Fibroblast of villous mesenchyme (primary cell): ENCODE results near the gene SGO2. TPM values are rescaled to one million over a fixed set of nuclear protein-coding genes. Genes with fewer than 3 reads are reported as not detected.
A peak's percentile ranks its signal among the peaks of the same experiment; 100 is the strongest.

Experiments
- DNase-seq: peaks from one replicate; pipeline ENCODE4 v3.0.0-alpha.2; 2010; ENCODE audit warnings: low read depth
- H3K4me3 ChIP-seq: 2 replicates; pipeline ENCODE4 v1.5.1; 2011; ENCODE audit warnings: low read depth, mild to moderate bottlenecking, low read length
- total RNA-seq: library from RNA; depleted of rRNA; stranded (reverse); fragments of >200 nt; gene quantifications from 2 replicates; pipeline ENCODE4 v1.2.3, GENCODE V29; 2012
- TF ChIP-seq, protein P1 (sequence below): IDR thresholded peaks from 2 replicates; pipeline ENCODE4 v1.5.1; 2012; ENCODE audit warnings: low read depth, mild to moderate bottlenecking, low read length; ENCODE audit not compliant: insufficient read depth

SGO2 gene
- total RNA-seq, 1 donor, result 12.1 TPM

DNA sequence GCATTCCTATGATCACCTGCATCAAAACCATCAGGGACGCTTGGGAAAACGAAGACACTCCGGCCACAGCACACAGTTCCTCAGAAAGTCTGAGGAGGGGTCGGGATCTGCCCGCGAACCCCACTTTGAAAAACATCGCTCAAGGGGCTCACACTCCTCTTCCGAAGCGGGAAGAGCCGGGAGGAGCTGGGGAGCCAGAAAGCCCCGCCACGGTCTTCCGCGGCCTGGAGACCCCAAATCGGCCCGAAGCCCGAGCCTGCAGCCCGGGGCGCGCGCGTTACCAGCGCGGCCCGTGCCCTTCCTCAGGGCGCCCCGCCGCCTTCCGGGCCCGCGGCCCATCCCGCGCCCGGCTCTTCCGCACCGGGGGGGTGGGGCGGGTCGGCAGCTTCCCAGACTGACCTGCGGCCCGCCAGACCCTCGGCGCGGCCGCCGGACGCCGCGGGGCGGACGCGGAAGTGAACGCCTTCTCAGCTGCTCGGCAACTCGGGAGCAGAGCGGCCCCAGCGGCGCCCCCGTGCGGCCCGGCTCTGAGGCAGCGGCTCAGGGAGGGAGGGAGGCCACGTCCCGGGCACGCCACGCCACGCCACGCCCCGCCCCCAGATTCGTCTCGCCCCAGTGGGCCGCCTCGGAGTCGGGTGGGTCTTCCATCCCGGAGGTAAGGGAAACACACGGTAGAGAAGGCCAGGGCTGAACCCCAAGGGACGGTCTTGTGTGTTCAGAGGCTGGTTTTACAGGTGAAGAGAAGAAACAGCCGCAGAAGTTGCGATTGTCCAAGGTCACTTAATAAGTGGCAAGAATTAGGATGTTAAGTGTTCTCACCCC is 16.2 kb upstream of the SGO2 start, which contains the start of gene KCTD18:
Gene KCTD18 (minus strand): TSS at position 457 of the 822 bp plus-strand sequence. CDS start 3,052 bp downstream, outside the sequence.
- TF ChIP-seq, protein P1, sequence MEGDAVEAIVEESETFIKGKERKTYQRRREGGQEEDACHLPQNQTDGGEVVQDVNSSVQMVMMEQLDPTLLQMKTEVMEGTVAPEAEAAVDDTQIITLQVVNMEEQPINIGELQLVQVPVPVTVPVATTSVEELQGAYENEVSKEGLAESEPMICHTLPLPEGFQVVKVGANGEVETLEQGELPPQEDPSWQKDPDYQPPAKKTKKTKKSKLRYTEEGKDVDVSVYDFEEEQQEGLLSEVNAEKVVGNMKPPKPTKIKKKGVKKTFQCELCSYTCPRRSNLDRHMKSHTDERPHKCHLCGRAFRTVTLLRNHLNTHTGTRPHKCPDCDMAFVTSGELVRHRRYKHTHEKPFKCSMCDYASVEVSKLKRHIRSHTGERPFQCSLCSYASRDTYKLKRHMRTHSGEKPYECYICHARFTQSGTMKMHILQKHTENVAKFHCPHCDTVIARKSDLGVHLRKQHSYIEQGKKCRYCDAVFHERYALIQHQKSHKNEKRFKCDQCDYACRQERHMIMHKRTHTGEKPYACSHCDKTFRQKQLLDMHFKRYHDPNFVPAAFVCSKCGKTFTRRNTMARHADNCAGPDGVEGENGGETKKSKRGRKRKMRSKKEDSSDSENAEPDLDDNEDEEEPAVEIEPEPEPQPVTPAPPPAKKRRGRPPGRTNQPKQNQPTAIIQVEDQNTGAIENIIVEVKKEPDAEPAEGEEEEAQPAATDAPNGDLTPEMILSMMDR, result peak; percentile 81
- peak; percentile 87 for DNase-seq
- H3K4me3 ChIP-seq, result peak within 1 kb of the TSS; percentile 82

DNA sequence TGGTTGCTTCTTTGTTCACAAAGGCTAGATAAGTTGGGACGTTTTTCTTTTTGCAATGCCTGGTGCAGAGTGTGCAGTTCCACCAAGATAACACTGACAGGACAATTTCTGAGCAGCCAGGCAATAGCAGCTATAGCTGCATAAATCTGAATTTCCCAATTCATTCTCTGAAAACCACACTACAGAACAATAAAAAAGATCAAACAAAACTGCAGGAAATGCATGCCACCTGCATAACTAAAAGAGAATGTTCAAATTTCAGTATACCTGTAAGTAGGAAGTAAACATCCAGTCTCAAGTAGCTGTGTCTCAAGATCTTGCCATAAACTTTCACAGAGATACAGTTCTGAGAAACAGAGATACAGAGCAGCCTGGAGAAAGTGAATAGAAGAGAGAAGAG is 10.9 kb upstream of the SGO2 start:
- TF ChIP-seq, protein P1, result no peak
- no peak overlapping the region for H3K4me3 ChIP-seq
- DNase-seq, result no peak

DNA sequence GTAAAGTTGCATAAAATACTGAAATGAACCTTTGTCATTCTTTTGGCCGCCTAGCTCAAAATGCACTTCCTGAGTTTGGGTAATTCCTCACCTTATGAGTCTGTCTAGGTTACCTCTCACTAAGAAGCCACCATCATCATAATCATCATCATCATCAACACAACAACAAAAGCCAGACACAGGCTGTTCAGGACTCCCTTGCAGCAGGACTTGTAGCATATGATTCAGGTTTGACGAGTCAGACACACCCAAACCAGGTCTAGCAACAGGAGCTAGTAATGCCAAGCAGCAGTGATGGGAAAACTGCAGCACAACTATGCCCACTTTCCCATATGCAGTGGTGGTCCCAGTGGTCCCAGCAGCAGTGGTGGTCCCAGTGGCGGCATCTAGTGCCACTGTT is 2.8 kb upstream of the SGO2 start:
- H3K4me3 ChIP-seq, result no peak overlapping the region
- TF ChIP-seq, protein P1, result no peak
- DNase-seq, result no peak

DNA sequence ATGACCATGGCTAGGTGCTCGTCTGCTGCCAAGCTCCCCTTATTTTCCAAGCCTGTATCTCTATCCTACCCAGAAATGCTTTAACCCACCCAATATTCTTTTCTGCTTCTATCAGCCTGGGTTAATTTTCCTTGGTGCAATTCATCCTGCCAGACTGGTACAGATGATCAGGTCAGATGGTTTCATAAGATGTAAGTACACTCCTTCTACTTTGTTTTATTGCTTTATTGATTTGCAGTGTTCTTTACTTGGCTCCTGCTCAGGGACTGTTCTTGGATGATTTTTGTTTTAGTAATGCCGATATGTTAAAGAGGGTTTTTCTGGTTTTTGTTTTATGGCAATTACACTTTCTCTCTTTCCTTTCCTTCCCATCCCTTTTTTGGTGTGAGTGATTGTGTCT is 2.4 kb upstream of the SGO2 start:
- TF ChIP-seq, protein P1, result no peak
- H3K4me3 ChIP-seq, result no peak overlapping the region
- no peak for DNase-seq

DNA sequence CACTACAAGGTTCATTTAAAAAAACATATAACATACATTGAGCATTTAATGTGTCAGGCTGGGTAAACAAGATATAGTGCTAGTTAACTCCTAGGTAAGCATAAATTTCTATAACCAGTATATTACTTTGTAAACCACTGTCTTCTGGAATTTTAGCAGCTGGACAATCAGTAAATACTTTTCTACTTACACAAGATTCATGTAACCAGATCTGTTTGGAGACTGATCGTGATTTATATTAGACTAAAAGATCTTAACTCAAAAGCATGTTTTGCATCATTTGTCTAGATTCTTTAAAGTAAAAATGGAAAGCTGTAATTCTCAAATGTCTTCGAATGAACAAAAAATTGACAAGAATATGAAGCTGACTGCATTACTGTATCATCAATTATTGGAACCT is 941 bp upstream of the SGO2 start:
- H3K4me3 ChIP-seq, result no peak overlapping the region
- TF ChIP-seq, protein P1, result no peak
- peak; percentile 5 for DNase-seq

DNA sequence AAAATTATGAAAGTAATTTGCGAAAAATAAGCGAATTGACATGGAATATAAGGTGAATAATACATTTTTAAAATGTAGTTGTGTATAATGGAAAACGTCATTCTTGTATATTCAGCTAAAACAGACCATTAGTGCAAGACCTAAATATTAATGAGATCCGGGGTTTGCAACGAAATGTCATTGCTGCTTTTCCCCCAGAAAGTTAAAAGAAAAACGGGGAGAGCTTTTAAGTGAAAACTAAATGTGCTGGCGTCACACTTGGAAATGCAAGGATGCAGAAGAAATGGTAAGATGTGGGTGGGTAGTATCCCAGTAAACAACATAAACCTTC is 491 bp upstream of the SGO2 start:
- DNase-seq, result no peak
- H3K4me3 ChIP-seq, result peak overlapping the region; percentile 91
- TF ChIP-seq, protein P1, result no peak
